CD8-positive, alpha-beta memory T cell (primary cell): ENCODE measurements around the gene ATP6V1G1. TPM values are rescaled to one million over a fixed set of nuclear protein-coding genes. Genes with fewer than 3 reads are reported as not detected.
"Not testable (repeated sequence)": the region's sequence is repeated elsewhere in the genome, so short reads cannot be mapped to it uniquely, and the experiment has no call there.

Experiments used
- CTCF ChIA-PET: fragments of 350-600 bp; sonication (Branson Sonifier 250); formaldehyde crosslinking; loops from one replicate; lab custom pipeline; 2021; ENCODE audit warnings: antibody characterized with exemption; lab: Charles Lee
- POLR2A ChIA-PET: fragments of 350-600 bp; sonication (Branson Sonifier 250); formaldehyde crosslinking; loops from one replicate; lab custom pipeline; 2021; ENCODE audit warnings: antibody characterized with exemption; lab: Charles Lee
- DNase-seq, 5 donors: peaks; one replicate each; pipeline versions ENCODE4 v3.0.0 to v3.0.0-alpha.2; 2020 to 2022; ENCODE audit warnings: mixed read lengths in 1 of 5
- H3K27ac ChIP-seq: one replicate; pipeline ENCODE4 v1.7.0; 2013; ENCODE audit warnings: low read depth, mild to moderate bottlenecking, low read length, moderate library complexity
- H3K27me3 ChIP-seq: 2 replicates; pipeline ENCODE4 v1.7.0; 2013; ENCODE audit warnings: low read length, mild to moderate bottlenecking; ENCODE audit not compliant: insufficient read depth, poor library complexity, severe bottlenecking
- H3K36me3 ChIP-seq: 2 replicates; pipeline ENCODE4 v1.7.0; 2013; ENCODE audit warnings: mild to moderate bottlenecking, low read length, moderate library complexity; ENCODE audit not compliant: insufficient read depth
- H3K4me1 ChIP-seq: 2 replicates; pipeline ENCODE4 v1.7.0; 2013; ENCODE audit warnings: mild to moderate bottlenecking, low read length, moderate library complexity; ENCODE audit not compliant: insufficient read depth
- H3K4me3 ChIP-seq: 2 replicates; pipeline ENCODE4 v1.7.0; 2013; ENCODE audit warnings: mild to moderate bottlenecking, low read length
- H3K9me3 ChIP-seq: 2 replicates; pipeline ENCODE4 v1.7.0; 2013; ENCODE audit warnings: mild to moderate bottlenecking, low read length
- H3K27ac Mint-ChIP-seq, 8 donors: one replicate each; pipeline ENCODE4 v1.8.0; 2020 to 2021; ENCODE audit warnings: mixed read lengths in 8 of 8, mild to moderate bottlenecking in 6 of 8, inconsistent platforms in 3 of 8, moderate library complexity in 3 of 8
- H3K27me3 Mint-ChIP-seq, 2 donors: one replicate each; pipeline ENCODE4 v1.8.0; 2020 to 2021; ENCODE audit warnings: mixed read lengths in 2 of 2, mild to moderate bottlenecking in 1 of 2, moderate library complexity in 1 of 2
- H3K36me3 Mint-ChIP-seq, 3 donors: one replicate each; pipeline ENCODE4 v1.8.0; 2020 to 2021; ENCODE audit warnings: mixed read lengths in 3 of 3, inconsistent platforms in 1 of 3, mild to moderate bottlenecking in 1 of 3
- H3K4me1 Mint-ChIP-seq, 3 donors: one replicate each; pipeline ENCODE4 v1.8.0; 2020 to 2021; ENCODE audit warnings: mixed read lengths in 3 of 3, inconsistent platforms in 1 of 3, mild to moderate bottlenecking in 1 of 3
- H3K4me3 Mint-ChIP-seq, 7 donors: one replicate each; pipeline ENCODE4 v1.8.0; 2020 to 2021; ENCODE audit warnings: mixed read lengths in 7 of 7, mild to moderate bottlenecking in 6 of 7, moderate library complexity in 4 of 7, inconsistent platforms in 2 of 7
- H3K9me3 Mint-ChIP-seq, 5 donors: one replicate each; pipeline ENCODE4 v1.8.0; 2020 to 2022; ENCODE audit warnings: mixed read lengths in 5 of 5, mild to moderate bottlenecking in 3 of 5, moderate library complexity in 2 of 5, inconsistent platforms in 1 of 5
- polyA plus RNA-seq: library from polyadenylated mRNA; unstranded; fragments of 300-500 nt; fragmentation: Illumina TruSeq; gene quantifications from one replicate; pipeline ENCODE4 v1.2.3, GENCODE V29; 2021
- total RNA-seq, 2 experiments: library from RNA; stranded (reverse); gene quantifications; one replicate each; pipeline ENCODE4 v1.2.3, GENCODE V29; 2021

Gene ATP6V1G1
- total and polyA plus RNA-seq, 3 experiments from 2014 or later: 48.2 to 278 (median 49.0) TPM

DNA sequence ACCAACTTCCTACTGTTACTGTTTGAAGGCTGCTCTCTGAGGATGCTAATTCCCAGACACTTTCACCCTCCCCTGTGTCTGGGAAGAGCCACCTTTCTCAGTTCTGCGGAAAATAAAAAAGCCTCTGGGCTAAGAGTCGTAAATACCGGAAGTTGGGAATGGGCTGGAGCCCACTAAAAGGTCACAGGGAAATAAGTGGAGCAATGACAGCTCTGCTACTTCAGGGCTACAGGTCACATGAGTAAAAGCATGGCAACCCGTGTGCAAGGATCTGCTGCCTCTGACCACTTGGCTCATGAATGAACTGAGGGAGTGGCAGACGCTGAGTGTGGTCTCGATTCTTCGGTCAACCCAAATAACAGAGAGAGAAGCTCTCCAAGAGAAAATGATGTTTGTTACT lies 25.8 kb upstream of the ATP6V1G1 start:
- no peaks in the 10 kb centered on the region for H3K4me1 Mint-ChIP-seq
- no peak overlapping the region for H3K27ac Mint-ChIP-seq
- no peak overlapping the region for H3K4me3 ChIP-seq
- no peaks in the 10 kb centered on the region for H3K9me3 ChIP-seq
- H3K9me3 Mint-ChIP-seq: peaks cover 0 to 2% (median 0%) of the 10 kb centered on the region in 5 donors
- no peaks in the 10 kb centered on the region for H3K36me3 ChIP-seq
- H3K27ac ChIP-seq: no peak overlapping the region
- H3K4me3 Mint-ChIP-seq: no peak overlapping the region
- ChIA-PET CTCF (no interaction called here), POLR2A (no interaction called here)
- H3K4me1 ChIP-seq: no peaks in the 10 kb centered on the region
- H3K27me3 Mint-ChIP-seq: peaks cover 2 to 35% of the 10 kb centered on the region in 2 donors
- DNase-seq: no peak
- no peaks in the 10 kb centered on the region for H3K27me3 ChIP-seq
- H3K36me3 Mint-ChIP-seq: no peaks in the 10 kb centered on the region

DNA sequence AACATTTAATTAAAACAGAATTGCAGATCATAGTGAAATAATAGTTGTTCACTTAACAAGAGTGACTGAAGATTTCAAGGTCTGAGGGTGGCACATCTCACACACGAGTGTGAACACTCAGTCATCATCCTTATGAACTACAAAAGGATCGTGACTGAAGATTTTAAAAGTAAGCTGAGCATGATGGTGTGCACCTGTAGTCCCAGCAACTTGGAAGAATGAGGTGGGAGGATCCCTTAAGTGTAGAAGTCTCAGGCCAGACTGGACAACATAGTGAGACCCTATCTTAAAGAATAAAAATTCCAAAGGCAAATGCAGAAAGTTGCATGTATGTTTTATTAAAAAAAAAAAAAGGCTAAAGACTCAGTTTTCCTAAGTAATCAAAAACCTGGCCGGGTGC lies 22.4 kb upstream of the ATP6V1G1 start:
- no peak overlapping the region for H3K27ac ChIP-seq
- H3K27ac Mint-ChIP-seq: no peak overlapping the region
- H3K27me3 Mint-ChIP-seq: peaks cover 2 to 34% of the 10 kb centered on the region in 2 donors
- H3K4me3 ChIP-seq: no peak overlapping the region
- POLR2A ChIA-PET: no interaction called here
- CTCF ChIA-PET: interaction anchor here (0.6 kb wide), 1 partner anchor 1837 kb away, joined by 3 read pairs; no protein-coding TSS in a partner anchor
- H3K4me3 Mint-ChIP-seq: no peak overlapping the region
- H3K9me3 ChIP-seq: no peaks in the 10 kb centered on the region
- H3K4me1 Mint-ChIP-seq: no peaks in the 10 kb centered on the region
- H3K36me3 Mint-ChIP-seq: no peaks in the 10 kb centered on the region
- no peaks in the 10 kb centered on the region for H3K27me3 ChIP-seq
- no peaks in the 10 kb centered on the region for H3K36me3 ChIP-seq
- DNase-seq: no peak
- no peaks in the 10 kb centered on the region for H3K9me3 Mint-ChIP-seq
- H3K4me1 ChIP-seq: no peaks in the 10 kb centered on the region

DNA sequence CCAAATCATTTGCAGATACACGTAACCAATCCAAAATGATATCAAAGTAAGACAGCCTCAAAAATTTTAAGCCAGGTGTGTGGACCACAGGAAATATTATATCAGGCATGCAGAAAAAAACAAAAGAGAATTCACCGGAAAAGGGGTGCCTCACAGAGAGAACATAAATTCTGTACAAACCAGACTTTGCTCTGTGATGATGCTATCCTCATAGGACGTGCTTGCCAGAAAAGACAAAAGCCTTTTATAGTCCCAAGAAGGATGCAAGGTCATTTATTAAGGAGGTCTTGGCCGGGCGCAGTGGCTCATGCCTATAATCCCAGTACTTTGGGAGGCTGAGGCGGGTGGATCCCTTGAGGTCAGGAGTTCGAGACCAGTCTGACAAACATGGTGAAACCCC lies 16.8 kb upstream of the ATP6V1G1 start:
- POLR2A ChIA-PET: no interaction called here
- DNase-seq: no peak
- Histone ChIP-seq H3K27ac (no peak overlapping the region), H3K9me3 (no peaks in the 10 kb centered on the region), H3K4me3 (no peak overlapping the region), H3K27me3 (no peaks in the 10 kb centered on the region), H3K36me3 (no peaks in the 10 kb centered on the region), H3K4me1 (no peaks in the 10 kb centered on the region)
- no peaks in the 10 kb centered on the region for H3K4me1 Mint-ChIP-seq
- H3K27ac Mint-ChIP-seq: no peak overlapping the region
- CTCF ChIA-PET: no interaction called here
- H3K4me3 Mint-ChIP-seq: no peak overlapping the region
- no peaks in the 10 kb centered on the region for H3K9me3 Mint-ChIP-seq
- no peaks in the 10 kb centered on the region for H3K27me3 Mint-ChIP-seq
- no peaks in the 10 kb centered on the region for H3K36me3 Mint-ChIP-seq

DNA sequence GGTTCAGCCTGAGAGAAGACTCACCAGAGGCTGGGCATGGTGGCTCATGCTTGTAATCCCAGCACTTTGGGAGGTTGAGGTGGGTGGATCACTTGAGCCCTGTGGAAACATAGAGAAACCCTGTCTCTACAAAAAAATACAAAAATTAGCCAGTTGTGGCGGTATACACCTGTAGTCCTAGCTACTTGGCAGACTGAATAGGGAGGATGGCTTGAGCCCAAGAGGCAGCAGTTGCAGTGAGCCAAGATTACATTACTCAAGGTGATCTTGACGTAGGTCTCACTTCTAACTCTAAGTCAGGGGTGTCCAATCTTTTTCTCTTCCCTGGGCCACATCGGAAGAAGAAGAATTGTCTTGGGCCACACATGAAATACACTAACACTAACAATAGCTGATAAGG lies 16.2 kb upstream of the ATP6V1G1 start:
- ChIA-PET POLR2A (no interaction called here), CTCF (interaction anchor here (1.4 kb wide), 1 partner anchor 21 kb away, joined by 3 read pairs; no protein-coding TSS in a partner anchor)
- Mint-ChIP-seq H3K27me3 (peaks cover 0 to 3% of the 10 kb centered on the region in 2 donors), H3K4me3 (no peak overlapping the region), H3K27ac (no peak overlapping the region), H3K4me1 (no peaks in the 10 kb centered on the region), H3K36me3 (no peaks in the 10 kb centered on the region), H3K9me3 (no peaks in the 10 kb centered on the region)
- Histone ChIP-seq H3K27me3 (no peaks in the 10 kb centered on the region), H3K4me1 (no peaks in the 10 kb centered on the region), H3K27ac (no peak overlapping the region), H3K36me3 (no peaks in the 10 kb centered on the region), H3K9me3 (no peaks in the 10 kb centered on the region), H3K4me3 (no peak overlapping the region)
- DNase-seq: no peak

DNA sequence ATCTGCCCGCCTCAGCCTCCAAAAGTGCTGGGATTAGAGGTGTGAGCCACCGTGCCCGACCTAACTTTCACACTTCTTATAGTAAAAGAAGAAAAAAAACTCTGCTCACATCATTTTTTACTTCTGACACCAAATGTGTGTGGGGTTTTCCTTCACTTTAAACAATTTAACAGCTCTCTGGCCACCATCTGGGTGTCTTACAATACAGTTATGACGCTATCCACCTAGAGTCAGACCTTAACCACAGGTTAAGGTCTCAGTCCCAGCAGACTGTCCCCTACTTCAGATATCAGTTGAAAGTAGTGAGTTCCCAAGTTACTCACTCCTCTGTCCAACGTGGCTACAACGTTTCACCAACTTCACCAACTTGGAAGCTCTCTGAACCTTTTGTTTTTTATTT lies 15.4 kb upstream of the ATP6V1G1 start:
- H3K27me3 ChIP-seq: no peaks in the 10 kb centered on the region
- no peak overlapping the region for H3K27ac ChIP-seq
- no peaks in the 10 kb centered on the region for H3K4me1 ChIP-seq
- DNase-seq: no peak
- H3K36me3 Mint-ChIP-seq: no peaks in the 10 kb centered on the region
- peaks cover 0 to 3% of the 10 kb centered on the region in 2 donors for H3K27me3 Mint-ChIP-seq
- no peaks in the 10 kb centered on the region for H3K9me3 Mint-ChIP-seq
- H3K27ac Mint-ChIP-seq: no peak overlapping the region
- H3K4me3 Mint-ChIP-seq: no peak overlapping the region
- no peak overlapping the region for H3K4me3 ChIP-seq
- no peaks in the 10 kb centered on the region for H3K9me3 ChIP-seq
- ChIA-PET POLR2A (no interaction called here), CTCF (interaction anchor here (1.4 kb wide), 1 partner anchor 21 kb away, joined by 3 read pairs; no protein-coding TSS in a partner anchor)
- H3K4me1 Mint-ChIP-seq: no peaks in the 10 kb centered on the region
- H3K36me3 ChIP-seq: no peaks in the 10 kb centered on the region

DNA sequence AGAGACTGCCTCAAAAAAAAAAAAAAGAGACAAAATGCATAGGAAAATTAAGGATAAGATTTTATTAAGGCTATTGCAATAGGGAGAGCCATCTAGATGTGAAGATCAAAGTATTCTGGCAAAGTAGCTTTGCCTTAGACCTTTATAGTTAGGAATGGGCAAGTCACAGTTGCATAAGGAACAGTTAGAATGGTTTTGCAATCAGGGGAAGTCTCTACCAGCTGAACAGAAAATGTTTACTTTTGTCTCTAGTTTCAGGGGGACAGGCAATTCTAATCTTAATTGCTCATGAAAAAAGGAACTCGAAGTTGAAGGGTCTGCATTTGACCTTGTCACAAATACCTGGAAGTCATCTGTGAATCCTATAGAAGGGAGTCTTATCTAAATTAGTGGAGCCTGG lies 13.1 kb upstream of the ATP6V1G1 start:
- Histone ChIP-seq H3K27me3 (no peaks in the 10 kb centered on the region), H3K4me3 (no peak overlapping the region), H3K4me1 (no peaks in the 10 kb centered on the region), H3K36me3 (no peaks in the 10 kb centered on the region), H3K27ac (no peak overlapping the region), H3K9me3 (no peaks in the 10 kb centered on the region)
- no peaks in the 10 kb centered on the region for H3K9me3 Mint-ChIP-seq
- H3K4me3 Mint-ChIP-seq: no peak overlapping the region
- no peak for DNase-seq
- no peaks in the 10 kb centered on the region for H3K36me3 Mint-ChIP-seq
- peaks cover 0 to 3% of the 10 kb centered on the region in 2 donors for H3K27me3 Mint-ChIP-seq
- ChIA-PET CTCF (interaction anchor here (1.2 kb wide), 1 partner anchor 169 kb away, joined by 3 read pairs; no protein-coding TSS in a partner anchor), POLR2A (interaction anchor here (0.6 kb wide), 1 partner anchor 293 kb away, joined by 3 read pairs; no protein-coding TSS in a partner anchor)
- H3K27ac Mint-ChIP-seq: no peak overlapping the region
- H3K4me1 Mint-ChIP-seq: no peaks in the 10 kb centered on the region

DNA sequence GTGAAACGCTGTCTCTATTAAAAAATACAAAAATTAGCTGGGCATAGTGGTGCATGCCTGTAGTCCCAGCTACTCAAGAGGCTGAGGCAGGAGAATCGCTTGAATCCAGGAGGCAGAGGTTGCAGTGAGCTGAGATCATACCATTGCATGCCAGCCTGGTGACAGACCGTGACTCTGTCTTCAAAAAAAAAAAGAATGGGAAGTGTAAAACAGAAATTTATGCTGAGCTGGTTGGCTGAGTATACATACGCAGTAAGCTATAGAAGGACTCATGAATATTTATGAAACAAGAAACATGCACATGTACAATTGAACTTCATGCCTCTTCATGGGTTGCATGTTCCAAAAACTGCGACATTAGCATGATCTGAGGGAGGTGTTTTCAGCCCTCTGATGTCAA lies 10.8 kb upstream of the ATP6V1G1 start:
- H3K36me3 Mint-ChIP-seq, H3K4me1 Mint-ChIP-seq, H3K9me3 Mint-ChIP-seq, H3K4me1 ChIP-seq, H3K4me3 ChIP-seq, H3K27me3 ChIP-seq, DNase-seq, H3K27ac ChIP-seq, H3K4me3 Mint-ChIP-seq, H3K36me3 ChIP-seq, H3K27me3 Mint-ChIP-seq, H3K27ac Mint-ChIP-seq, H3K9me3 ChIP-seq: not testable (repeated sequence)
- POLR2A ChIA-PET: interaction anchor here (1.2 kb wide), 1 partner anchor 11 kb away, joined by 5 read pairs; the partner anchor contains the start of gene ATP6V1G1
- CTCF ChIA-PET: interaction anchor here (1.2 to 2.5 kb wide), 4 partner anchors 15 to 171 kb away, joined by 3 to 9 read pairs (median 4); no protein-coding TSS in a partner anchor

DNA sequence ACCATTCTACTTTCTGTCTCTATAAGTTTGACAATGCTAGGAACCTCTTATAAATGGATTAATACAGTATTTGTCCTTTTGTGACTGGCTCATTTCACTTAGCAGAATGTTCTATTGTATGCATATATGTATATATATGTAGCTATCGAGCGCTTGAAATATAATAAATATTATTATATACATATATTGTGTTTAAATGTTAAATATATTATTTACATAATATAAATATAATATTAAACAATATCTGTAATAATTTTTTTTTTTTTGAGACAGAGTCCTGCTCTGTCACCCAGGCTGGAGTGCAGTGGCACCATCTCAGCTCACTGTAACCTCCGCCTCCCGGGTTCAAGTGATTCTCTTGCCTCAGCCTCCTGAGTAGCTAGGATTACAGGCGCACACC lies 9.4 kb upstream of the ATP6V1G1 start:
- not testable (repeated sequence) for H3K27me3 ChIP-seq, H3K36me3 Mint-ChIP-seq, H3K4me1 ChIP-seq, DNase-seq, H3K9me3 ChIP-seq, H3K4me3 Mint-ChIP-seq, H3K27ac ChIP-seq, H3K27me3 Mint-ChIP-seq, H3K4me1 Mint-ChIP-seq, H3K27ac Mint-ChIP-seq, H3K4me3 ChIP-seq, H3K36me3 ChIP-seq, H3K9me3 Mint-ChIP-seq
- ChIA-PET POLR2A (interaction anchor here (1.2 kb wide), 1 partner anchor 9 kb away, joined by 5 read pairs; the partner anchor contains the start of gene ATP6V1G1), CTCF (interaction anchor here (2.5 kb wide), 1 partner anchor 75 kb away, joined by 6 read pairs; no protein-coding TSS in a partner anchor)
